HEK293 (cell line): Measurements from ENCODE around the gene WRAP73.

Experiments used
- EGR2 ChIP-seq: fragments of 450-650 bp; formaldehyde crosslinking; IDR thresholded peaks from 2 replicates; pipeline ENCODE4 v1.5.1; 2016; ENCODE audit warnings: low read depth, missing biosample characterization, missing genetic modification characterization
- HOXA7 ChIP-seq: sonication (generic); formaldehyde crosslinking; IDR thresholded peaks from 2 replicates; pipeline ENCODE4 v1.8.1; 2022; ENCODE audit warnings: missing genetic modification reagents, borderline replicate concordance
- PRDM10 ChIP-seq: fragments of 450-650 bp; formaldehyde crosslinking; IDR thresholded peaks from 2 replicates; pipeline ENCODE4 v1.5.1; 2016; ENCODE audit warnings: missing biosample characterization, missing genetic modification characterization
- ZNF48 ChIP-seq: fragments of 450-650 bp; formaldehyde crosslinking; IDR thresholded peaks from 2 replicates; pipeline ENCODE4 v1.5.1; 2016; ENCODE audit warnings: missing biosample characterization, missing genetic modification characterization
- TF ChIP-seq, protein P1 (sequence below): fragments of 450-650 bp; formaldehyde crosslinking; IDR thresholded peaks from 2 replicates; pipeline ENCODE4 v1.5.1; 2017; ENCODE audit warnings: missing biosample characterization, missing genetic modification characterization
- TF ChIP-seq, protein P2 (sequence below): sonication (generic); formaldehyde crosslinking; IDR thresholded peaks from 2 replicates; pipeline ENCODE4 v1.8.1; 2022; ENCODE audit warnings: mild to moderate bottlenecking, moderate library complexity, missing genetic modification reagents
- TF ChIP-seq, protein P3 (sequence below): fragments of 450-650 bp; formaldehyde crosslinking; IDR thresholded peaks from 2 replicates; pipeline ENCODE4 v1.5.1; 2016; ENCODE audit warnings: missing biosample characterization, missing genetic modification characterization

DNA sequence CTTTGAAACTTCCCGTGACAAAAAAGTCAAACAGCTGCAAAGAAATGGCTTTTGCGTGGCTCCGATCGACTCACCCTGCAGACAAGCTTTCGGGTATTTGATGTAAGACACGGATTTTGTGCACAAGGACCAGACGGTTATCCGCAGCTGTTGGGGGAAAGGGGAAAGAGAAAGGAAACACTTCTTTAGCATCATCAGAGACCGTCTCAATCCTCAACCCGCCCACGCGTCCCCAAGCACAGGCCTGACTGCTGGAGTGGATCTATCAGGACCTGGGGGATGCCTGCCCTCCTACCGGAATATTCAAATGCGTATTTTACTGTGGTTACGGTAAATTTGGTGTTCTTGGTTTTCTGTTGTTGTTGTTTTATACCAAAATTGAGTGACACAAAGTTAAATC, 11.2 kb downstream of the WRAP73 start:
- no peak for TF ChIP-seq PRDM10 (tag by site-specific recombination)
- TF ChIP-seq, protein P1, sequence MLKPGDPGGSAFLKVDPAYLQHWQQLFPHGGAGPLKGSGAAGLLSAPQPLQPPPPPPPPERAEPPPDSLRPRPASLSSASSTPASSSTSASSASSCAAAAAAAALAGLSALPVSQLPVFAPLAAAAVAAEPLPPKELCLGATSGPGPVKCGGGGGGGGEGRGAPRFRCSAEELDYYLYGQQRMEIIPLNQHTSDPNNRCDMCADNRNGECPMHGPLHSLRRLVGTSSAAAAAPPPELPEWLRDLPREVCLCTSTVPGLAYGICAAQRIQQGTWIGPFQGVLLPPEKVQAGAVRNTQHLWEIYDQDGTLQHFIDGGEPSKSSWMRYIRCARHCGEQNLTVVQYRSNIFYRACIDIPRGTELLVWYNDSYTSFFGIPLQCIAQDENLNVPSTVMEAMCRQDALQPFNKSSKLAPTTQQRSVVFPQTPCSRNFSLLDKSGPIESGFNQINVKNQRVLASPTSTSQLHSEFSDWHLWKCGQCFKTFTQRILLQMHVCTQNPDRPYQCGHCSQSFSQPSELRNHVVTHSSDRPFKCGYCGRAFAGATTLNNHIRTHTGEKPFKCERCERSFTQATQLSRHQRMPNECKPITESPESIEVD (tag by site-specific recombination) = no peak
- TF ChIP-seq, protein P2, sequence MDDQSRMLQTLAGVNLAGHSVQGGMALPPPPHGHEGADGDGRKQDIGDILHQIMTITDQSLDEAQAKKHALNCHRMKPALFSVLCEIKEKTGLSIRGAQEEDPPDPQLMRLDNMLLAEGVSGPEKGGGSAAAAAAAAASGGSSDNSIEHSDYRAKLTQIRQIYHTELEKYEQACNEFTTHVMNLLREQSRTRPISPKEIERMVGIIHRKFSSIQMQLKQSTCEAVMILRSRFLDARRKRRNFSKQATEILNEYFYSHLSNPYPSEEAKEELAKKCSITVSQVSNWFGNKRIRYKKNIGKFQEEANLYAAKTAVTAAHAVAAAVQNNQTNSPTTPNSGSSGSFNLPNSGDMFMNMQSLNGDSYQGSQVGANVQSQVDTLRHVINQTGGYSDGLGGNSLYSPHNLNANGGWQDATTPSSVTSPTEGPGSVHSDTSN (CRISPR knock-in tag) = no peak
- TF ChIP-seq, protein P3, sequence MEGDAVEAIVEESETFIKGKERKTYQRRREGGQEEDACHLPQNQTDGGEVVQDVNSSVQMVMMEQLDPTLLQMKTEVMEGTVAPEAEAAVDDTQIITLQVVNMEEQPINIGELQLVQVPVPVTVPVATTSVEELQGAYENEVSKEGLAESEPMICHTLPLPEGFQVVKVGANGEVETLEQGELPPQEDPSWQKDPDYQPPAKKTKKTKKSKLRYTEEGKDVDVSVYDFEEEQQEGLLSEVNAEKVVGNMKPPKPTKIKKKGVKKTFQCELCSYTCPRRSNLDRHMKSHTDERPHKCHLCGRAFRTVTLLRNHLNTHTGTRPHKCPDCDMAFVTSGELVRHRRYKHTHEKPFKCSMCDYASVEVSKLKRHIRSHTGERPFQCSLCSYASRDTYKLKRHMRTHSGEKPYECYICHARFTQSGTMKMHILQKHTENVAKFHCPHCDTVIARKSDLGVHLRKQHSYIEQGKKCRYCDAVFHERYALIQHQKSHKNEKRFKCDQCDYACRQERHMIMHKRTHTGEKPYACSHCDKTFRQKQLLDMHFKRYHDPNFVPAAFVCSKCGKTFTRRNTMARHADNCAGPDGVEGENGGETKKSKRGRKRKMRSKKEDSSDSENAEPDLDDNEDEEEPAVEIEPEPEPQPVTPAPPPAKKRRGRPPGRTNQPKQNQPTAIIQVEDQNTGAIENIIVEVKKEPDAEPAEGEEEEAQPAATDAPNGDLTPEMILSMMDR = no peak
- no peak for TF ChIP-seq HOXA7
- no peak for TF ChIP-seq EGR2
- TF ChIP-seq ZNF48 (tag by site-specific recombination) = no peak
